ENCODE results near the gene HOXB1. TPM values are rescaled to one million over a fixed set of nuclear protein-coding genes. Genes with fewer than 3 reads are reported as not detected.

HOXB1 gene
- total and polyA plus RNA-seq, 12 donors = not detected

- Histone ChIP-seq H3K4me3 (no peak overlapping the region), H3K4me1 (peaks cover 0 to 28% (median 0%) of the 10 kb centered on the region in 9 donors), H3K27ac (no peak overlapping the region), H3K9me3 (no peaks in the 10 kb centered on the region), H3K27me3 (peaks cover 0 to 100% (median 96%) of the 10 kb centered on the region in 7 donors), H3K36me3 (peaks cover 0 to 4% (median 0%) of the 10 kb centered on the region in 9 donors)
- ATAC-seq (no peak), DNase-seq (no peak)
- intact Hi-C loops (cut with DNase I) = no loop called here
- TF ChIP-seq CTCF (IDR thresholded peaks at IDR 0.05) = no peak
- WGBS, 2 donors = 33 to 39% methylated on average over 11 of the region's 11 CpGs
Observed at GRCh38 chr17:48552466-48553189, 21.8 kb upstream of the HOXB1 start.

GRCh38 chr17:48551596-48552465 lies 21.0 kb upstream of the HOXB1 start:
- H3K36me3 ChIP-seq = peaks cover 0 to 4% (median 0%) of the 10 kb centered on the region in 9 donors
- intact Hi-C loops (cut with DNase I) = no loop called here
- no peak for ATAC-seq
- no peaks in the 10 kb centered on the region for H3K9me3 ChIP-seq
- peaks cover 0 to 100% (median 96%) of the 10 kb centered on the region in 7 donors for H3K27me3 ChIP-seq
- 42 to 48% methylated on average over 47 of the region's 47 CpGs for WGBS, 2 donors
- no peak overlapping the region for H3K4me3 ChIP-seq
- TF ChIP-seq CTCF (IDR thresholded peaks at IDR 0.05) = no peak
- H3K27ac ChIP-seq = no peak overlapping the region
- H3K4me1 ChIP-seq = peaks cover 0 to 29% (median 0%) of the 10 kb centered on the region in 9 donors
- no peak for DNase-seq

GRCh38 chr17:48551214-48551555 lies 20.4 kb upstream of the HOXB1 start:
- Histone ChIP-seq H3K4me1 (peaks cover 0 to 33% (median 6%) of the 10 kb centered on the region in 9 donors), H3K27ac (no peak overlapping the region), H3K4me3 (no peak overlapping the region), H3K9me3 (no peaks in the 10 kb centered on the region), H3K27me3 (peaks cover 0 to 100% (median 96%) of the 10 kb centered on the region in 7 donors), H3K36me3 (peaks cover 0 to 4% (median 0%) of the 10 kb centered on the region in 9 donors)
- TF ChIP-seq CTCF (IDR thresholded peaks at IDR 0.05) = no peak
- WGBS, 2 donors = 47 to 56% methylated on average over 19 of the region's 19 CpGs
- no peak for DNase-seq
- intact Hi-C loops (cut with DNase I) = no loop called here
- ATAC-seq = no peak

GRCh38 chr17:48550502-48551213 lies 19.8 kb upstream of the HOXB1 start:
- intact Hi-C loops (cut with DNase I) = no loop called here
- H3K27ac ChIP-seq = no peak overlapping the region
- no peak overlapping the region for H3K4me3 ChIP-seq
- no peak for DNase-seq
- ATAC-seq = no peak
- no peak for TF ChIP-seq CTCF (IDR thresholded peaks at IDR 0.05)
- peaks cover 0 to 4% (median 0%) of the 10 kb centered on the region in 9 donors for H3K36me3 ChIP-seq
- peaks cover 0 to 35% (median 11%) of the 10 kb centered on the region in 9 donors for H3K4me1 ChIP-seq
- WGBS, 2 donors = 25 to 47% methylated on average over 67 to 70 of the region's 70 CpGs
- peaks cover 0 to 100% (median 96%) of the 10 kb centered on the region in 7 donors for H3K27me3 ChIP-seq
- H3K9me3 ChIP-seq = no peaks in the 10 kb centered on the region
